Type B pancreatic cell (in vitro differentiated cells): Measurements from ENCODE around the gene POTEB2. TPM values are rescaled to one million over a fixed set of nuclear protein-coding genes. Genes with fewer than 3 reads are reported as not detected.
A peak's percentile ranks its signal among the peaks of the same experiment; 100 is the strongest.
"Not testable (repeated sequence)": the region's sequence is repeated elsewhere in the genome, so short reads cannot be mapped to it uniquely, and the experiment has no call there.

ENCODE experiments used
- DNase-seq: peaks from one replicate; pipeline ENCODE4 v3.0.0; 2021; ENCODE audit warnings: mixed read lengths; ENCODE audit not compliant: unreplicated experiment; ENCODE audit errors: extremely low spot score
- H3K27ac Mint-ChIP-seq: 2 replicates; pipeline ENCODE4 v1.8.0; 2021; ENCODE audit warnings: mild to moderate bottlenecking, mixed read lengths
- H3K27me3 Mint-ChIP-seq: 2 replicates; pipeline ENCODE4 v1.8.0; 2021; ENCODE audit warnings: mixed read lengths
- H3K36me3 Mint-ChIP-seq: 2 replicates; pipeline ENCODE4 v1.8.0; 2021; ENCODE audit warnings: mixed read lengths
- H3K4me1 Mint-ChIP-seq: one replicate; pipeline ENCODE4 v1.8.0; 2021; ENCODE audit warnings: mixed read lengths; ENCODE audit not compliant: unreplicated experiment
- H3K4me3 Mint-ChIP-seq: 2 replicates; pipeline ENCODE4 v1.8.0; 2021; ENCODE audit warnings: mild to moderate bottlenecking, mixed read lengths
- H3K9me3 Mint-ChIP-seq: 2 replicates; pipeline ENCODE4 v1.8.0; 2021; ENCODE audit warnings: mixed read lengths
- long read RNA-seq: library from polyadenylated mRNA; unstranded; transcript quantifications from one replicate; pipeline ENCODE4 v2.0.0, GENCODE V29; 2020
- microRNA-seq: library from miRNA; unstranded; fragments of <30 nt; microRNA quantifications from one replicate; pipeline ENCODE4, GENCODE V29; 2020
- total RNA-seq: library from RNA; stranded (reverse); gene quantifications from 2 replicates; pipeline ENCODE4 v1.2.1, GENCODE V29; 2021; ENCODE audit warnings: low replicate concordance

Gene POTEB2
- not detected in 2 replicates for total RNA-seq
- long read RNA-seq, result 0 reads

DNA sequence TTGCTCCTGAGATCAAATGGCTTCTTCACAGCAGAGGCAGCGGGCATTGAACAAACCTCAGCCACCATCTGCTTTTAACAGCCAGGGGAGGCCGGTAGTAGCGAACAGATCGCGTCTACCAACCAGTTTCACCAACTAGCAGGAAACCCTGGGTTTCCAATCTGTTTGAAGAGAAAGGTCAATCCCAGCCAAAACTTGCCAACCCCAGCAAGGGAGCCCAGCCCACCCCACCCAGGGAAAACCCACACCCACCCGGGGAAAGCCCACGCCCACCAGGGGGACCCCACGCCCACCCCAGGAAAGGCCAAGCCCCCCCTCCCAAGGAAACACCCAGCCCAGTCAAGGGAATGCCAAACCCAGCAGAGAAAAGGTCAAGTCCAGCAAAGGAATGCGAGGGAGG is at the start of gene POTEB2:
TSS of gene POTEB2 (minus strand) at position 101 of the 400 bp plus-strand sequence. CDS start at position 68, 33 bp downstream.
- not testable (repeated sequence) for H3K27me3 Mint-ChIP-seq, H3K27ac Mint-ChIP-seq, DNase-seq, H3K4me3 Mint-ChIP-seq, H3K9me3 Mint-ChIP-seq, H3K4me1 Mint-ChIP-seq, H3K36me3 Mint-ChIP-seq

DNA sequence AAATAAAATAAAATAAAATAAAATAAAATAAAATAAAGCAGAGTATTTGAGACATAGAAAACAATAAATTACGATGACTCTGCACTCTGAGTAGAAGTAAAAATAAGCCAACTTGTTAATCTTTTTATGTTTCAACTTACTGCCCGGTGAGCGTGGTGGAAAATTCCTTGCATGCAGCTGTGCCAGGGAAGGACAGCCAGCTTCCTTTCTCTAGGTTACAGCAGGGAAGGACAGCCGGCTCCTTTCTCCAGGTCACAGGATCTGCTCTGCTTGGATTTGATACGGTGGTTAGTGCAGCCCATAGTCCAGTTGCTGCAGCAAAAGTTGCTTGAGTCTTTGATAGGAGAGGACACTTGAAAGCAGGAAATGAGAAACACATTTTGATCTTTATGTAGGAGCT is 13.8 kb upstream of the POTEB2 start:
- H3K4me1 Mint-ChIP-seq, DNase-seq, H3K27ac Mint-ChIP-seq, H3K4me3 Mint-ChIP-seq, H3K27me3 Mint-ChIP-seq, H3K36me3 Mint-ChIP-seq, H3K9me3 Mint-ChIP-seq: not testable (repeated sequence)

DNA sequence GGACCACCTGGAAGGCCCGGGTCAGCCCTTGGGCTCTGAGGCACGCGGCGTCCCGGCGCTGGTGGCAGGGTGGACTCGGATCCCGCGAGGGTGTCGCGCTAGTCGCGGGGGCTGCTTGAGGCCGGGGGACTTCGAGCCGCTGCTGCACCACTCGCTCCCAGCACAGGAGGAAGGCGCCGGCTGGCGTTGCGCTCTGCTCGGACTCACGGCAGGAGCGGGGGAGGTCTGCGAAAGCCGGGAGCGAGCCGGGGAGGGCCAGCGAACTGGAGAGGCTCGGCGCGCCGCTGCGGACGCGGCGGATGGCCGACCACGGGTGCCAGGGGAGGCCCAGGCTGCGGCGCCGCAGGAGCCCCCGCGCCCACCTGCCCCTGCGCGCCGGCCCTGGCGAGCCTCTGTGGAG is 12.3 kb upstream of the POTEB2 start:
- H3K4me1 Mint-ChIP-seq, H3K36me3 Mint-ChIP-seq, H3K27me3 Mint-ChIP-seq, H3K4me3 Mint-ChIP-seq, H3K27ac Mint-ChIP-seq, H3K9me3 Mint-ChIP-seq: not testable (repeated sequence)
- DNase-seq, result peak; percentile 45

DNA sequence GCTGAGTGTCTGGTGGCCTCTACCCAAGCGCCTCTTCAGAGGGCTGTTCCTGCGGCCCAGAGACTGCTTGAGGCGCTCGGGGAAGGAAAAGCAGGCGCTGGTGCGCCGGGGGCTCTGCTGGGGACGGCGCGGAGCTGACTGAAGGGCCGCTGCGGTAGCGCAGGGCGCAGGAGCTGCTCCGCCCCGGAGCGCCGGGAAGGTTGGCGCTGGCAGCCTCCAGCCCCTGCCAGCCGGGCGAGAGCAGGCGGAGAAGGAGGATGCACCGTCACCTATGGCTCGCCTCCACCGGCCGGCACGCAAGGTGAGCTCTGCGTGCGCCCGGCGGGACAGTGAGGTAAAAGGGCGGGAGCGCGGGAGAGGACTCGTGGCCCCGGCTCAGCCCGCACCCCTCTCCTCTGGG is 11.7 kb upstream of the POTEB2 start:
- not testable (repeated sequence) for H3K4me3 Mint-ChIP-seq, DNase-seq

More for the DNA sequence above, 11.7 kb upstream of the POTEB2 start:
- not testable (repeated sequence) for H3K9me3 Mint-ChIP-seq, H3K36me3 Mint-ChIP-seq, H3K4me1 Mint-ChIP-seq, H3K27me3 Mint-ChIP-seq, H3K27ac Mint-ChIP-seq

Small RNA genes lying within 50 kb of the gene (microRNA-seq; reads per million reads assigned to microRNA genes)
- not detected for gene MIR3118-2
